ENCODE data around the gene GRAMD4. TPM values are rescaled to one million over a fixed set of nuclear protein-coding genes. Genes with fewer than 3 reads are reported as not detected.
"Not testable (repeated sequence)": the region's sequence is repeated elsewhere in the genome, so short reads cannot be mapped to it uniquely, and the experiment has no call there.

GRAMD4 gene
- total RNA-seq, 1 donor from 2014 or later: 63.8 TPM

DNA sequence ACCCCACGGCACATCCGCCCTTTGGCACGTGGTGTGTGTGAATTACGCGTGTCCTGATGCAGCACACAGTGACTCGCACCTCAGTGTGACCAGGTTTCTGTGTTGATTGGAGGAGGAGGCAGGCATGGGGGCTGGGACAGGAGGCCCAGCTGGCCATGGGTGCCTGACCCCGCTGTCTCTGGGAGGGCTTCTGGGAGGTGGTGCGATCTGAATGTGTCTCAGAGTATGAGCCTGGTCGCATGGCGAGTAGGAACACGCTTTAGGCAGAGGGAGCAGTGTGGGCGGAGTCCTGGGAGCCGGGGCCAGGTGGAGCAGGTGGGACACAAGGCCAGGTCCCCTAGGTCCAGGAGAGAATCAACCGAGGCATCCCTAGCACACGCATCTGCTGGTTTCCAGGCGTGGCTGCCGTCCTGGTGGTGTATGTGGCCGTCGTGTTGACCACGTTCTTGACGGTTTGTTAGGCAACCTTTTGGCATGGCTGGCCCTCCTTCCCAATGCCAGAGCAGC is 5.7 kb downstream of the GRAMD4 start:
- no peaks in the 10 kb centered on the region for H3K9me3 Mint-ChIP-seq
- intact Hi-C loops (cut with micrococcal nuclease): no loop called here
- peaks cover 1% of the 10 kb centered on the region for H3K4me1 Mint-ChIP-seq
- H3K27ac Mint-ChIP-seq: no peak overlapping the region
- H3K36me3 Mint-ChIP-seq (ENCODE audit: low read depth): peaks cover 2% of the 10 kb centered on the region
- no peak for DNase-seq
- H3K4me3 Mint-ChIP-seq: no peak overlapping the region
- no peaks in the 10 kb centered on the region for H3K27me3 Mint-ChIP-seq

- no peaks in the 10 kb centered on the region for H3K27me3 Mint-ChIP-seq
- H3K4me3 Mint-ChIP-seq: no peak overlapping the region
- no peaks in the 10 kb centered on the region for H3K9me3 Mint-ChIP-seq
- intact Hi-C loops (cut with micrococcal nuclease): no loop called here
- H3K36me3 Mint-ChIP-seq (ENCODE audit: low read depth): peaks cover 2% of the 10 kb centered on the region
- H3K27ac Mint-ChIP-seq: no peak overlapping the region
- no peak for DNase-seq
- peaks cover 1% of the 10 kb centered on the region for H3K4me1 Mint-ChIP-seq
These were observed 6.2 kb downstream of the GRAMD4 start for GRCh38 chr22:46626356-46626755.

- Mint-ChIP-seq H3K36me3 (ENCODE audit: low read depth) (peaks cover 2% of the 10 kb centered on the region), H3K27me3 (no peaks in the 10 kb centered on the region), H3K27ac (no peak overlapping the region), H3K4me1 (peaks cover 1% of the 10 kb centered on the region), H3K4me3 (no peak overlapping the region), H3K9me3 (no peaks in the 10 kb centered on the region)
- no peak for DNase-seq
- intact Hi-C loops (cut with micrococcal nuclease): no loop called here
These were observed 7.0 kb downstream of the GRAMD4 start for GRCh38 chr22:46626911-46627805.

GRCh38 chr22:46627806-46628482 is 7.8 kb downstream of the GRAMD4 start:
- Mint-ChIP-seq H3K27me3 (no peaks in the 10 kb centered on the region), H3K27ac (no peak overlapping the region), H3K9me3 (no peaks in the 10 kb centered on the region), H3K36me3 (ENCODE audit: low read depth) (peaks cover 2% of the 10 kb centered on the region), H3K4me1 (peaks cover 1% of the 10 kb centered on the region), H3K4me3 (no peak overlapping the region)
- DNase-seq: no peak
- intact Hi-C loops (cut with micrococcal nuclease): no loop called here

DNA sequence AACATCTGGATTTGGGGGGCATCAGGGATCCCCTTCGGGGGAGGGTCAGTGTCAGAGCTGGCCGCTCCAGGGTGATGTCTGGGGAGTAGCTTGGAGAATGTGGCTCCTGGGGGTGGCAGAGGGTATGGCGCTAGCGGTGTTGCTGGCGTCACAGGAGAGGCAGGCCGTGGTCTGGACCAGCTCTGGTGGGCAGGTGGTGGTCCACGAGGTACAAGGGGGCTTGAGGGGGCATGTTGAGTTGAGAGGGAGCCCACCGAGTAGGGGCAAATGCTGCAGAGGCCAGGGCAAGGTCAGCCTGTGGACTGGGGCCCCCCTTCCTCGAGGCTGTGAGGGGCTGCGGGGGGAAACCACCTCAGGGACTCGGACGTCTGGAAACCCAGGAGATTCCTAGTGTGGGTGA is 8.6 kb downstream of the GRAMD4 start:
- H3K4me3 Mint-ChIP-seq: no peak overlapping the region
- H3K27ac Mint-ChIP-seq: no peak overlapping the region
- no peaks in the 10 kb centered on the region for H3K27me3 Mint-ChIP-seq
- no peak for DNase-seq
- intact Hi-C loops (cut with micrococcal nuclease): no loop called here
- no peaks in the 10 kb centered on the region for H3K9me3 Mint-ChIP-seq
- peaks cover 2% of the 10 kb centered on the region for H3K36me3 Mint-ChIP-seq (ENCODE audit: low read depth)
- no peaks in the 10 kb centered on the region for H3K4me1 Mint-ChIP-seq

- Mint-ChIP-seq H3K4me3 (no peak overlapping the region), H3K36me3 (ENCODE audit: low read depth) (peaks cover 2% of the 10 kb centered on the region), H3K9me3 (no peaks in the 10 kb centered on the region), H3K27me3 (no peaks in the 10 kb centered on the region), H3K4me1 (peaks cover 2% of the 10 kb centered on the region), H3K27ac (no peak overlapping the region)
- DNase-seq: no peak
- intact Hi-C loops (cut with micrococcal nuclease): no loop called here
These were observed 9.1 kb downstream of the GRAMD4 start for GRCh38 chr22:46629291-46629690.

- H3K4me3 Mint-ChIP-seq: no peak overlapping the region
- no peak overlapping the region for H3K27ac Mint-ChIP-seq
- DNase-seq: no peak
- no peaks in the 10 kb centered on the region for H3K9me3 Mint-ChIP-seq
- peaks cover 2% of the 10 kb centered on the region for H3K36me3 Mint-ChIP-seq (ENCODE audit: low read depth)
- intact Hi-C loops (cut with micrococcal nuclease): no loop called here
- no peaks in the 10 kb centered on the region for H3K27me3 Mint-ChIP-seq
- H3K4me1 Mint-ChIP-seq: peaks cover 2% of the 10 kb centered on the region
These were observed 10.9 kb downstream of the GRAMD4 start for GRCh38 chr22:46631113-46631512.

GRCh38 chr22:46632646-46633249 is 12.6 kb downstream of the GRAMD4 start:
- Mint-ChIP-seq H3K4me1 (peaks cover 2% of the 10 kb centered on the region), H3K27ac (no peak overlapping the region), H3K27me3 (no peaks in the 10 kb centered on the region), H3K9me3 (no peaks in the 10 kb centered on the region), H3K36me3 (ENCODE audit: low read depth) (peaks cover 2% of the 10 kb centered on the region), H3K4me3 (no peak overlapping the region)
- intact Hi-C loops (cut with micrococcal nuclease): no loop called here
- no peak for DNase-seq

DNA sequence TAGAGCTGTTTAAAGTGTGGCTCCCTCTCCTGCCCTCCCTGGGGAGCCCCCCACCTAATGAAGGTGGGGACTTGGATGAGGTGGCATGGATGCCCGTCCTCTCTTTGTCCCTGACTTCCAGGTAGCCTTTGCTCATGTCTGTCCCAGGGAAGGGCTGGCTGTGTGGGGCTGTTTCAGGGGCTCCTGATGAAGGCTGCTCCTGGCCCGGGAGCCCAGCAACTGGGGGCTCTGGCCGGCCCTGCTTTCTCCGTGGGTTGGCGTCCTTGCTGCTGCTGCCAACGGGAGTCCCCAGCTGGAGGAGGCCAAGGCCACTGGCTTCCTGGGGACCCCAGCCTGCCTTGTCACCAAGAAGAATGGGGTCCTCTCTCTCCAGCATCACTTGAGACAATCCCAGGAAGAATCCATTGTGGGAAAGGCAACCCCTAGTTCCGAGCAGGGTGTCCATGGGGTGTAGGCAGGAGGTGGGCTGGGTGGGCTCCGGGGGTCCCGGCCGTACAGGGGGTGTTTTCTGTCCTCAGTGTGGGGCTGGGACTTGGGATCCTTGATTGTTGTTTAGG is 13.2 kb downstream of the GRAMD4 start:
- Mint-ChIP-seq H3K4me3 (no peak overlapping the region), H3K27ac (no peak overlapping the region), H3K27me3 (no peaks in the 10 kb centered on the region), H3K36me3 (ENCODE audit: low read depth) (peaks cover 2% of the 10 kb centered on the region), H3K4me1 (peaks cover 2% of the 10 kb centered on the region), H3K9me3 (no peaks in the 10 kb centered on the region)
- DNase-seq: no peak
- intact Hi-C loops (cut with micrococcal nuclease): no loop called here

DNA sequence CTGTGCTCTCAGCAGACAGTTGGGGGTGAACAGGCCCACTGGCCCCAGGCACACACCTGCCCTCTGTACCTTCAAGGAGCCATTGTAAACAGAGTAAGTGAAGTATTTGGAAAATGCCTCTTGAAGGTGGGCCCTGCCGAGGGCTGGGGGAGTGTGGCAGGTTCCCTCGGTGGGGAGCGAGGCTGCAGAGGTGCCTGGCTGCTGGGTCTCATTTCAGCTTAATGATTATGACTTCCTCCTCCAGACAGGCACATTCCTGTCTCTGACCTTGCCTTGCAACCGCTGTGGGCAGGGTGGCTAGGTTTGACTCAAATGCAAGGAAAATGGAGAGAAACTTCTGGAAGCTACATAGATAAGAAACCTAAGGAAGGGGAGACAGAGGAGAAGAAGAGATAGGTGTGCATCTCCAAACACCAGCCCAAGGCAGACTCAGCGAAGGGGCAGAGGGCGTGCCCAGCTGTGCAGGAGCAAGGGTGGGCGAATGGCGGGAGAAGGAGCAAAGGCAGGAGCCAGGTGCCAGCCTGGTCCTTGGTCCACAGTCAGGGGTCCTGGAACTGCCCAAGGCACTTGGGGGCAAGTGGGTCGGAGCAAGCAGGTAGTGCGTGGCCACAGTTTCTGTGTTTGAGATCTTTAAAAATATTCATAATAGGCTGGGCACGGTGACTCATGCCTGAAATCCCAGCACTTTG is 14.0 kb downstream of the GRAMD4 start:
- Mint-ChIP-seq H3K36me3 (ENCODE audit: low read depth) (peaks cover 2% of the 10 kb centered on the region), H3K9me3 (no peaks in the 10 kb centered on the region), H3K4me1 (peaks cover 2% of the 10 kb centered on the region), H3K27me3 (no peaks in the 10 kb centered on the region), H3K4me3 (no peak overlapping the region), H3K27ac (no peak overlapping the region)
- intact Hi-C loops (cut with micrococcal nuclease): no loop called here
- no peak for DNase-seq

GRCh38 chr22:46634973-46635685 is 14.9 kb downstream of the GRAMD4 start:
- H3K36me3 Mint-ChIP-seq (ENCODE audit: low read depth); H3K27me3 Mint-ChIP-seq; H3K9me3 Mint-ChIP-seq; H3K4me3 Mint-ChIP-seq; DNase-seq; H3K27ac Mint-ChIP-seq; intact Hi-C loops (cut with micrococcal nuclease); H3K4me1 Mint-ChIP-seq: not testable (repeated sequence)

DNA sequence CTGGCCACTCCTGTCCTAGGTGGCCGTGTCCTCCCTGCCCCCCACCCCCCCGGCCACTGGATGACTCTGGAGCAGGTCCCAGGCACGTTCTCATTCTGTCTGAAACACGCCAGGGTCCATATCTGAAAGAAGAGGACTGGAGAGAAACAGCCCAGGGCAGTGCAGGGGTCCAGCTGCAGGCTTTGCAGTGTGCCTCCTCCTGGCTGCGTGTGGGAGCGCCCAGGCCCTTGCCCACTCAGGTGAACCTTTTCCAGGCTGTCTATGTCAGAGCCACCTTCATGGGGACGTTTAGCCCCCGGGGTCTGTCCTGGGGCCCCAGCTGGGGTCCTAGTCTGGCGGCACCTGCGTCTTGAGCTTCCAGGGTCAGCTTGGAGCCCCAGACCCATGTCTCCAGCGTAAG is 15.6 kb downstream of the GRAMD4 start:
- H3K4me1 Mint-ChIP-seq: peaks cover 2% of the 10 kb centered on the region
- H3K36me3 Mint-ChIP-seq (ENCODE audit: low read depth): no peaks in the 10 kb centered on the region
- no peaks in the 10 kb centered on the region for H3K9me3 Mint-ChIP-seq
- H3K4me3 Mint-ChIP-seq: no peak overlapping the region
- no peak for DNase-seq
- intact Hi-C loops (cut with micrococcal nuclease): no loop called here
- H3K27me3 Mint-ChIP-seq: no peaks in the 10 kb centered on the region
- no peak overlapping the region for H3K27ac Mint-ChIP-seq
